Measurements from ENCODE around the gene DPP10. TPM values are rescaled to one million over a fixed set of nuclear protein-coding genes. Genes with fewer than 3 reads are reported as not detected.

Gene DPP10
- total RNA-seq, 1 donor from 2014 or later = 2.1 TPM

- Mint-ChIP-seq H3K9me3 (no peaks in the 10 kb centered on the region), H3K36me3 (ENCODE audit: low read depth) (no peaks in the 10 kb centered on the region), H3K27ac (ENCODE audit: unreplicated experiment) (no peak overlapping the region), H3K27me3 (ENCODE audit: low read depth) (no peaks in the 10 kb centered on the region), H3K4me1 (peaks cover 6% of the 10 kb centered on the region), H3K4me3 (no peak overlapping the region)
- TF ChIP-seq CTCF (conservative IDR thresholded peaks at IDR 0.05) = no peak
- DNase-seq (ENCODE audit: low read depth, low spot score) = no peak
Observed at GRCh38 chr2:115842306-115842705, 1399.9 kb downstream of the DPP10 start.

- no peak for TF ChIP-seq CTCF (conservative IDR thresholded peaks at IDR 0.05)
- no peak overlapping the region for H3K4me3 Mint-ChIP-seq
- no peaks in the 10 kb centered on the region for H3K27me3 Mint-ChIP-seq (ENCODE audit: low read depth)
- H3K9me3 Mint-ChIP-seq = no peaks in the 10 kb centered on the region
- peaks cover 7% of the 10 kb centered on the region for H3K4me1 Mint-ChIP-seq
- no peaks in the 10 kb centered on the region for H3K36me3 Mint-ChIP-seq (ENCODE audit: low read depth)
- no peak overlapping the region for H3K27ac Mint-ChIP-seq (ENCODE audit: unreplicated experiment)
- DNase-seq (ENCODE audit: low read depth, low spot score) = no peak
Observed at GRCh38 chr2:115848192-115848591, 1405.8 kb downstream of the DPP10 start.

GRCh38 chr2:115867024-115867423 is 1424.6 kb downstream of the DPP10 start:
- DNase-seq (ENCODE audit: low read depth, low spot score) = no peak
- Mint-ChIP-seq H3K9me3 (peaks cover 6% of the 10 kb centered on the region), H3K27ac (ENCODE audit: unreplicated experiment) (no peak overlapping the region), H3K36me3 (ENCODE audit: low read depth) (no peaks in the 10 kb centered on the region), H3K4me1 (no peaks in the 10 kb centered on the region), H3K4me3 (no peak overlapping the region), H3K27me3 (ENCODE audit: low read depth) (no peaks in the 10 kb centered on the region)
- TF ChIP-seq CTCF (conservative IDR thresholded peaks at IDR 0.05) = no peak

- Mint-ChIP-seq H3K4me3 (no peak overlapping the region), H3K9me3 (peaks cover 3% of the 10 kb centered on the region), H3K36me3 (ENCODE audit: low read depth) (no peaks in the 10 kb centered on the region), H3K4me1 (no peaks in the 10 kb centered on the region), H3K27me3 (ENCODE audit: low read depth) (no peaks in the 10 kb centered on the region), H3K27ac (ENCODE audit: unreplicated experiment) (no peak overlapping the region)
- TF ChIP-seq CTCF (conservative IDR thresholded peaks at IDR 0.05) = no peak
- DNase-seq (ENCODE audit: low read depth, low spot score) = no peak
Observed at GRCh38 chr2:115874427-115874826, 1432.0 kb downstream of the DPP10 start.

- TF ChIP-seq CTCF (conservative IDR thresholded peaks at IDR 0.05) = peak; percentile 52
- Mint-ChIP-seq H3K4me1 (no peaks in the 10 kb centered on the region), H3K27me3 (ENCODE audit: low read depth) (no peaks in the 10 kb centered on the region), H3K36me3 (ENCODE audit: low read depth) (no peaks in the 10 kb centered on the region), H3K4me3 (no peak overlapping the region), H3K27ac (ENCODE audit: unreplicated experiment) (no peak overlapping the region), H3K9me3 (no peaks in the 10 kb centered on the region)
- no peak for DNase-seq (ENCODE audit: low read depth, low spot score)
Observed at GRCh38 chr2:115880558-115880957, 1438.1 kb downstream of the DPP10 start.
